Testis (tissue), 3 donors: ENCODE data around the gene REEP2. TPM values are rescaled to one million over a fixed set of nuclear protein-coding genes. Genes with fewer than 3 reads are reported as not detected.

Source experiments
- DNase-seq: peaks from one replicate; pipeline ENCODE4 v3.0.0-alpha.2; 2019
- H3K27ac ChIP-seq, 2 donors: fragments of 200-600 bp; sonication (generic); one replicate each; pipeline ENCODE4 v1.5.1; 2019
- H3K27me3 ChIP-seq: fragments of 200-600 bp; sonication (generic); one replicate; pipeline ENCODE4 v1.5.1; 2019
- H3K36me3 ChIP-seq: fragments of 200-600 bp; sonication (generic); one replicate; pipeline ENCODE4 v1.5.1; 2017; ENCODE audit warnings: low read depth; ENCODE audit errors: missing control alignments
- H3K4me1 ChIP-seq: fragments of 200-600 bp; sonication (generic); one replicate; pipeline ENCODE4 v1.5.1; 2019
- H3K4me3 ChIP-seq, 2 donors: fragments of 200-600 bp; sonication (generic); one replicate each; pipeline ENCODE4 v1.5.1; 2017 to 2019
- H3K9me3 ChIP-seq: fragments of 200-600 bp; sonication (generic); one replicate; pipeline ENCODE4 v1.5.1; 2017
- CTCF ChIP-seq, 3 experiments: fragments of 450-650 bp in 2 of 3; fragments of 200-600 bp in 1 of 3; sonication (generic) in 1 of 3; IDR thresholded peaks; one replicate each; pipeline ENCODE4 v1.5.1; 2016 to 2019; ENCODE audit warnings: antibody characterized with exemption in 3 of 3, mild to moderate bottlenecking in 2 of 3, moderate library complexity in 1 of 3
- POLR2A ChIP-seq: fragments of 450-650 bp; IDR thresholded peaks from one replicate; pipeline ENCODE4 v1.6.1; 2017; ENCODE audit warnings: antibody characterized with exemption, mild to moderate bottlenecking, moderate library complexity
- WGBS, 2 donors: methylation state at CpG; one replicate each; pipeline ENCODE4 v1.1.5; 2018; 5-methylcytosine and 5-hydroxymethylcytosine counted together
- intact Hi-C: fragments of 100-400 bp; cut with DNase I; formaldehyde crosslinking; loops from one replicate; pipeline ENCODE4 v1.15.1; 2023; ENCODE audit warnings: low total_unique reads
- polyA plus RNA-seq: library from polyadenylated mRNA; stranded (reverse); fragments of 350-450 nt; fragmentation: Illumina TruSeq; extraction: RNeasy Lipid Tissue Mini Kit (QIAGEN cat#74804); gene quantifications from one replicate; pipeline ENCODE4 v1.2.3, GENCODE V29; 2014; ENCODE audit warnings: low read depth, low replicate concordance; ENCODE audit not compliant: insufficient read depth
- small RNA-seq, 2 donors: library from RNA; depleted of rRNA; stranded (forward); fragments of <200 nt; gene quantifications; one replicate each; pipeline ENCODE3, GENCODE V24; 2016
- total RNA-seq, 2 donors: library from RNA; depleted of rRNA; stranded (reverse); fragments of >200 nt; gene quantifications; one replicate each; pipeline ENCODE4 v1.2.3, GENCODE V29; 2016

The REEP2 gene
- total and polyA plus RNA-seq, 3 donors from 2014 or later, result 13.5 to 18.3 (median 15.7) TPM

GRCh38 chr5:138492560-138493045 lies 53.7 kb downstream of the REEP2 start:
- Histone ChIP-seq H3K9me3 (no peaks in the 10 kb centered on the region), H3K36me3 (no peaks in the 10 kb centered on the region), H3K27ac (peak overlapping the region; percentile 31 to 63), H3K27me3 (no peaks in the 10 kb centered on the region), H3K4me1 (peaks cover 24% of the 10 kb centered on the region), H3K4me3 (peak overlapping the region; percentile 53 to 65)
- no peak for DNase-seq
- 0 to 14% methylated on average over 8 to 10 of the region's 10 CpGs for WGBS, 2 donors
- no peak for TF ChIP-seq POLR2A
- no peak for TF ChIP-seq CTCF (IDR thresholded peaks at IDR 0.05)
- intact Hi-C loops, result no loop called here

- 84 to 87% methylated on average over 7 of the region's 7 CpGs for WGBS, 2 donors
- no peak for DNase-seq
- no peak overlapping the region for H3K4me3 ChIP-seq
- no peaks in the 10 kb centered on the region for H3K9me3 ChIP-seq
- TF ChIP-seq CTCF (IDR thresholded peaks at IDR 0.05), result no peak
- no peak for TF ChIP-seq POLR2A
- intact Hi-C loops, result no loop called here
- peaks cover 14% of the 10 kb centered on the region for H3K4me1 ChIP-seq
- no peaks in the 10 kb centered on the region for H3K36me3 ChIP-seq
- H3K27me3 ChIP-seq, result no peaks in the 10 kb centered on the region
- H3K27ac ChIP-seq, result no peak overlapping the region
Observed at GRCh38 chr5:138495351-138495750, 56.5 kb downstream of the REEP2 start.

Small RNA genes lying within 50 kb of the gene (small RNA-seq; reads per million reads assigned to genes)
- 0 reads per million in 2 donors for gene AC113403.1

Other genes starting within 250 kb of the REEP2 start
- 10 to 100 TPM; 30.5 to 31.3 TPM for gene CDC23, start 225.7 kb upstream of the REEP2 start, total RNA-seq
- gene CDC23, start 225.7 kb upstream of the REEP2 start, polyA plus RNA-seq, result 29.5 TPM
- gene GFRA3, start 164.4 kb upstream of the REEP2 start, total RNA-seq, result 1 to 10 TPM; 5.8 to 6.3 TPM
- 6.3 TPM for gene GFRA3, start 164.4 kb upstream of the REEP2 start, polyA plus RNA-seq
- gene CDC25C, start 107.3 kb upstream of the REEP2 start, total RNA-seq, result 10 to 100 TPM; 11.8 to 23.7 TPM
- 39.9 TPM for gene CDC25C, start 107.3 kb upstream of the REEP2 start, polyA plus RNA-seq
- 100 to 1,000 TPM; 107 to 152 TPM for gene FAM53C, start 100.8 kb upstream of the REEP2 start, total RNA-seq
- 125 TPM for gene FAM53C, start 100.8 kb upstream of the REEP2 start, polyA plus RNA-seq
- gene KDM3B, start 86.4 kb upstream of the REEP2 start, total RNA-seq, result 10 to 100 TPM; 81.1 to 85.3 TPM
- gene KDM3B, start 86.4 kb upstream of the REEP2 start, polyA plus RNA-seq, result 61.8 TPM
- 10 to 100 TPM in 1 of 2 donors, 1 to 10 TPM in 1; 8.7 to 11.9 TPM for gene EGR1, start 26.4 kb downstream of the REEP2 start, total RNA-seq
- gene EGR1, start 26.4 kb downstream of the REEP2 start, polyA plus RNA-seq, result 63.6 TPM
- 10 to 100 TPM; 74.3 to 75.3 TPM for gene ETF1, start 104.2 kb downstream of the REEP2 start, total RNA-seq
- 103 TPM for gene ETF1, start 104.2 kb downstream of the REEP2 start, polyA plus RNA-seq
- 100 to 1,000 TPM; 205 to 243 TPM for gene HSPA9, start 136.3 kb downstream of the REEP2 start, total RNA-seq
- 145 TPM for gene HSPA9, start 136.3 kb downstream of the REEP2 start, polyA plus RNA-seq